Measurements from ENCODE around the gene NETO2. TPM values are rescaled to one million over a fixed set of nuclear protein-coding genes. Genes with fewer than 3 reads are reported as not detected.

NETO2 gene
- total RNA-seq, 1 donor: 6.0 TPM

- TF ChIP-seq, protein P1, sequence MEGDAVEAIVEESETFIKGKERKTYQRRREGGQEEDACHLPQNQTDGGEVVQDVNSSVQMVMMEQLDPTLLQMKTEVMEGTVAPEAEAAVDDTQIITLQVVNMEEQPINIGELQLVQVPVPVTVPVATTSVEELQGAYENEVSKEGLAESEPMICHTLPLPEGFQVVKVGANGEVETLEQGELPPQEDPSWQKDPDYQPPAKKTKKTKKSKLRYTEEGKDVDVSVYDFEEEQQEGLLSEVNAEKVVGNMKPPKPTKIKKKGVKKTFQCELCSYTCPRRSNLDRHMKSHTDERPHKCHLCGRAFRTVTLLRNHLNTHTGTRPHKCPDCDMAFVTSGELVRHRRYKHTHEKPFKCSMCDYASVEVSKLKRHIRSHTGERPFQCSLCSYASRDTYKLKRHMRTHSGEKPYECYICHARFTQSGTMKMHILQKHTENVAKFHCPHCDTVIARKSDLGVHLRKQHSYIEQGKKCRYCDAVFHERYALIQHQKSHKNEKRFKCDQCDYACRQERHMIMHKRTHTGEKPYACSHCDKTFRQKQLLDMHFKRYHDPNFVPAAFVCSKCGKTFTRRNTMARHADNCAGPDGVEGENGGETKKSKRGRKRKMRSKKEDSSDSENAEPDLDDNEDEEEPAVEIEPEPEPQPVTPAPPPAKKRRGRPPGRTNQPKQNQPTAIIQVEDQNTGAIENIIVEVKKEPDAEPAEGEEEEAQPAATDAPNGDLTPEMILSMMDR (IDR thresholded peaks at IDR 0.05; ENCODE audit: insufficient read depth, low read length): no peak
- no peak overlapping the region for H3K4me3 ChIP-seq (ENCODE audit: low read depth, low read length)
- no peak for DNase-seq (ENCODE audit: low read depth)
Observed at GRCh38 chr16:47067203-47067602, 76.5 kb downstream of the NETO2 start.

GRCh38 chr16:47065766-47066688, 77.7 kb downstream of the NETO2 start:
- H3K4me3 ChIP-seq (ENCODE audit: low read depth, low read length): no peak overlapping the region
- TF ChIP-seq, protein P1 (IDR thresholded peaks at IDR 0.05; ENCODE audit: insufficient read depth, low read length): no peak
- no peak for DNase-seq (ENCODE audit: low read depth)

- no peak for DNase-seq (ENCODE audit: low read depth)
- TF ChIP-seq, protein P1 (IDR thresholded peaks at IDR 0.05; ENCODE audit: insufficient read depth, low read length): no peak
- H3K4me3 ChIP-seq (ENCODE audit: low read depth, low read length): no peak overlapping the region
Observed at GRCh38 chr16:47064775-47065174, 79.0 kb downstream of the NETO2 start.

DNA sequence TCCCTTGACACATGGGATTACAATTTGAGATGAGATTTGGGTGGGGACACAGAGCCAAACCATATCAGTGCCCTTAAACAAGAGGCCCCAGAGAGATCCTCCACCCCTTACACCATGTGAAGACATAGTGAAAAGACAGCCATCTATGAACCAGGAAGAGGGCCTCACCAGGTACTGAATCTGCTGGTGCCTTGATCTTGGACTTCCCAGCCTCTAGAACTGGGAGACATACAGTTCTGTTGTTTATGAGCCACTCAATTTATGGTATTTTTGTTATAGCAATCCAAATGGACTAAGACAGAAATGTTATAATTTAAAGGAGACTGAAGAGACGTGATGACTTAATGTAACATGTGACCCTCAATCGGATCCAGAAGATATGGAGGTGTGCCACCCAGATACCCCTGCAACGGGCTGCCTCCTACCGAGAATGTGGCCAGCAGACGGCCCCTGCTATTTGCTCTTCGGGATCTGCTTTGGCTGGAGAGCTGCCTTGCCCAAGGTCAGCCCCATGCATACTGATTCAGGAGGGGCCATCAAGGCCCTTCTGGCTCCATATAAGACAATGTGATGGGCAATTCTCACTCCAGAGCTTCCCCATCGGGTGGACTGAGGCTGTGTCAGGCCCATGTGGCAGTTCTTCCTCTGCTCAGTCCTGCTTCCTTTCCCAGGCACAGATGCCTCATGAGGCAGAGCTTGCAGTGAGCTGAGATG, 80.6 kb downstream of the NETO2 start:
- DNase-seq (ENCODE audit: low read depth): no peak
- TF ChIP-seq, protein P1 (IDR thresholded peaks at IDR 0.05; ENCODE audit: insufficient read depth, low read length): no peak
- H3K4me3 ChIP-seq (ENCODE audit: low read depth, low read length): no peak overlapping the region

- DNase-seq (ENCODE audit: low read depth): no peak
- no peak overlapping the region for H3K4me3 ChIP-seq (ENCODE audit: low read depth, low read length)
- TF ChIP-seq, protein P1 (IDR thresholded peaks at IDR 0.05; ENCODE audit: insufficient read depth, low read length): no peak
Observed at GRCh38 chr16:47061204-47061603, 82.5 kb downstream of the NETO2 start.

DNA sequence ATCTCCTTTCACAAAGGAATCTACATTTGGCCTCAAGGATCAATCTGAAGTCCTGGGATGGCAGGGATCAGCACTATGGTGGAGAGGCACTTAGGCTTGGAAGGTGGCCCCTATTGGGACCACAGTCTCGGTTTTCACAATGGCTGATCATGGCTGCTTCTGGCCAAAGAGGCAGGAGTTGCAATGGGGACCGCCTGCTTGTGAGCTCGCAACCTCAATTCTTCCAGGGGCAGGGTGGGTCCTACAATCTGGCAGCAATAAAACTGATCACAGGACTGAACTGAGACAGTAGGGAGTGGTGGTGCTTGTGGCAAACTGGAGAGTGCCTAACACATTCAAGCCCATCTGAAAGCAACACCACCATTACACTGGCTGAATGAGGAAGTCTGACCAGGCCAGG, 83.1 kb downstream of the NETO2 start:
- DNase-seq (ENCODE audit: low read depth): no peak
- TF ChIP-seq, protein P1 (IDR thresholded peaks at IDR 0.05; ENCODE audit: insufficient read depth, low read length): no peak
- no peak overlapping the region for H3K4me3 ChIP-seq (ENCODE audit: low read depth, low read length)
